Stimulated activated CD8-positive, alpha-beta memory T cell treated with anti-CD3 and anti-CD28 coated beads, Interleukin-7, amount 100 ng/mL, for 48 hours (primary cell): ENCODE results near the gene TSEN34.
"Not testable (repeated sequence)": the region's sequence is repeated elsewhere in the genome, so short reads cannot be mapped to it uniquely, and the experiment has no call there.

Source experiments
- DNase-seq, 2 donors: peaks; one replicate each; pipeline ENCODE4 v3.0.0-alpha.2; 2020; ENCODE audit warnings: low read depth in 1 of 2; ENCODE audit errors: extremely low read depth in 1 of 2

The TSEN34 gene

GRCh38 chr19:54183431-54183830 is 7.7 kb upstream of the TSEN34 start:
- DNase-seq = no peak

GRCh38 chr19:54186351-54186750 is 4.8 kb upstream of the TSEN34 start:
- DNase-seq = no peak

DNA sequence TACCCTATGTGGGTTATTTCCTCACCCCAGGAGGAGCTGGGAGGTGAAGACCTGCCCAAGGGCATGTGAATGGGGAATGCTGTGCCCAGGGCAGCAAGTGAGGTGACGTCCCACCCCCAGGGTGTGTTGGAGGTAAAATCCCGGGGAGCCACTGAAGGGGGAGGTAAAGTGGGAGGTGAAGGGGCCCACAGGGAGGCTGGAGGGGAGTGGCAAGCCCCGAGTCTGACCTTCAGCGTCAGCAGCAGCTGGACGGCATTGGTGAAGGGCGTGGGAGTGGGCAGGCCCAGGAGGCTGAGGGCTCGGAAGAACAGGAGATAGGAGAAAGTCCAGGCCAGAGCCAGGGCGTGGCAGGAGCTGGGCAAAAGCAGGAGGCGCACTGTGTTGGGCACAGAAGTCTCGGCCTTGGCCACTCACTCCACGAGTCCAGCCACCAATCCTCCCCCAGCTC is 4.2 kb upstream of the TSEN34 start:
- DNase-seq = no peak

GRCh38 chr19:54188215-54188871 is 2.8 kb upstream of the TSEN34 start:
- DNase-seq = peak in 1 of 2 donors; percentile 63

GRCh38 chr19:54189145-54189734 is 1.9 kb upstream of the TSEN34 start, which contains the start of gene MBOAT7:
MBOAT7 (minus strand) TSS chr19:54189580; CDS start chr19:54188508, 1,072 bp downstream.
- DNase-seq = peak in 1 of 2 donors; percentile 40

DNA sequence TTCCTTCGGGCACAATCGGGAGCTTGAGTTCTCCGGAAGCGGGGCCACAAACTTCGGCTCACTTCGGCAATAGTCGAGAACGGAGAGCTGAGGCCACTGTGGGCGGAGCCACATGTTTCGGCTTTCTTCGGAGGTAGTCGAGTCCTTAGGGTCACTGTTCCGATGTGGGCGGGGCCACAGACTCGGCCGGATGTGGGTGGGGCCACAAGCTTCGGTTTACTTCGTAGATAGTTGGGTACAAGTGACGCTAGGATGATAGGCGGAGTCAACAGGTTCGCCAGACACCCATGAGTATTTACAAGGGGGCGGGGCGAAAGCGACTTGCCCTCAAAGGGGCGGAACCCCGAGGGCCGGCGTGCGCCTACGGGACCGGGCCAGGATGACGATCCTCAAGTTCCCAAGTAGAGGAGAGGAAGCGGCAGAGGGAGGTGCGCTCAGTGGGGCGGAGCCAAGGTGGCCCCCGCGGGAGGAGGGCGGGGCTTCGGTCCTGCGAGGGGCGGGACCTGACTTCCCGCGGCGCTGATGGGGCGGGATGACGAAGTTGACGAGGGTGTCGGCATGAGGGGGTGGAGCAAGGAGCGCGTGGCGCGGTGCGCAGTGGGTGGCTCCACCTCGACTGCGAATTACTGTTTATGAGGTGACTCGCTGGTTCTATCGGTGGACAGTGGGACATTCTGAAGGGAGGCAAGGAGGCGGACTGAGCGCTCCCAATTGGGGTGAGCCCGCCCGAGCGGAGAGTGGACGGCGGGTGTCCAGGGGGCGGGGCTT is 1.2 kb upstream of the TSEN34 start:
- peak; percentile 99 to 100 for DNase-seq

DNA sequence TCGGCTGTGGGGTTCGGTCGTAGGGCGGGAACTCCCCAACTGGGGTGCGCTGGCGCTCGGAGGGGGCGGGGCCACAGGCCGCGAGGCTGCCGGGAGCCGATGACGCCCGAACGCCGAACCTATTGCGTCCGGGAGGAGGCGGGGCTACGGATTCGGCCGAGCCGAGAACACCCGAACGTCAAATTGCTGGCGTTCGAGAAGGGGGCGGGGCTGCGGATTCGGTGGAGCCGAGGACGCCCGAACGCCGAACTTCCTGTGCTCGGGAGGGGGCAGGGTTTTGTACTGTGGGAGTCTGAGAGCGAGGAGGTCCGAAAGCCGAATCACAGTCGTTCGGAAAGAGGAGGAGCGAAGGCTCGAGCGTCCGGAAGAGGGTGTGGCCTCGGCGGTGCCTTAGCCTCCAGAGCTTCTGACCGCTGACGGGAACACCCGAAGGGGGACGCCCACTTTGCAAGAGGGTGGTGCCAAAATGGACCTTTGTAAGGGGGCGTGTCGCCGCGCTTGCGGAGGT is 551 bp upstream of the TSEN34 start:
- DNase-seq = peak; percentile 100

GRCh38 chr19:54191811-54192453 is 824 bp downstream of the TSEN34 start:
- DNase-seq = no peak

DNA sequence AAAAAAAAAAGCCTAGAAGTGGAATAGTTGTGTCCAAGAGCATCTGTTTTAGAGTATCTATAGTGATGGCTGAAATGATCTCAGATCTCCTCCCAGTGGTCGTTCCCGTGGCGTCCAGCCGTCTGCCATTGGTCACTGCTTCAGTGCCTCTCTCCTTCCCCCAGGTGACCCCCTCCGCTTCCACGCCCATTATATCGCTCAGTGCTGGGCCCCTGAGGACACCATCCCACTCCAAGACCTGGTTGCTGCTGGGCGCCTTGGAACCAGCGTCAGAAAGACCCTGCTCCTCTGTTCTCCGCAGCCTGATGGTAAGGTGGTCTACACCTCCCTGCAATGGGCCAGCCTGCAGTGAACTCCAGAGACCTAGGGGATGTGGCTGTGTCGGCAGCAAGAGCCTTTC is 1.9 kb downstream of the TSEN34 start:
- DNase-seq = no peak

- DNase-seq = not testable (repeated sequence)
Measured at GRCh38 chr19:54194463-54194862, 3.4 kb downstream of the TSEN34 start.

DNA sequence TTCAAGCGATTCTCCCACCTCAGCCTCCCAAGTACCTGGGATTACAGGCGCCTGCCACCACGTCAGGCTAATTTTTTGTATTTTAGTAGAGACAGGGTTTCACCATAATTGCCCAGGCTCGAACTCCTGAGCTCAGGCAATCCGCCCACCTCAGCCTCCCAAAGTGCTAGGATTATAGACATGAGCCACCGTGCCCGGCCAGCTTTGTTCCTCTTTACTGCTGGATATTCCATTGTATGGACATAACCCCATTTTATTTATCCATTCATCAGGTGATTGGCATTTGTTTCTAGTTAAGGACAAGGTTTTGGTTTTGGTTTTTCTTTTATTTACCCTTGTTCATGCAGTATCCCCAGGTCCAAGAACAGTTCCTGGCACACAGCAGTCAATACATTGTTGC is 5.4 kb downstream of the TSEN34 start:
- DNase-seq = no peak

DNA sequence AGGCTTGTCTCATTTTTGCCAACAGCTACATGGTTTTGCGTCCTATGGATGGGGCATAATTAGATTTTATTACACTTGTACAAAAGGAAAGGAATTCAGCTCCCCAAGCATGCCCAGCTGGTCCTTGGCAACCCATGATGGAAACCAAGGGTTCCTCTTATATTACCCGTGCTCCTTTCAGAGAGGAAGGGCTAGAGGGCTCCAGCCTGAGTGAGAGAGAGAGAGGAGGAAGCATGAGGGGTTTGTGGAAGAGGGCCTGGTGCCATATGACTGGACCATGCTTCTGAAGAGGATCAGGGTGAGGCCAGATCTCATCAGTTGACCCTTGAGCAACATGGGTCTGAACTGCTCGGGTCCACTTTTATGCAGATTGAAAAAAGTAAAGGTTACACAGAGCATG is 6.0 kb downstream of the TSEN34 start:
- no peak for DNase-seq

GRCh38 chr19:54199401-54199800 is 8.3 kb downstream of the TSEN34 start:
- no peak for DNase-seq

GRCh38 chr19:54201172-54201701 is 10.1 kb downstream of the TSEN34 start:
- no peak for DNase-seq

DNA sequence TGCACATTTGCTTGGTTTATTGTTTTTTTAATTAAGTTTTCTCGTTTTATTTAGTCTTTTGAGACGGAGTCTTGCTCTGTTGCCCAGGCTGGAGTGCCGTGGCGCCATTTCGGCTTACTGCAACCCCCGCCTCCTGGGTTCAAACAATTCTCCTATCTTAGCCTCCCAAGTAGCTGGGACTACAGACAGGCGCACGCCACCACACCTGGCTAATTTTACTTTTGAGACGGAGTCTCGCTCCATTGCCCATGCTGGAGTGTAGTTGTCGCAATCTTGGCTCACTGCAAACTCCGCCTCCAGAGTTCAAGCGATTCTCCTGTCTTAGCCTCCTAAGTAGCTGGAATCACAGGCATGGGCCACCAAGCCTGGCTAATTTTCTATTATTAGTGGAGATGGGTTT is 10.9 kb downstream of the TSEN34 start:
- DNase-seq = no peak

DNA sequence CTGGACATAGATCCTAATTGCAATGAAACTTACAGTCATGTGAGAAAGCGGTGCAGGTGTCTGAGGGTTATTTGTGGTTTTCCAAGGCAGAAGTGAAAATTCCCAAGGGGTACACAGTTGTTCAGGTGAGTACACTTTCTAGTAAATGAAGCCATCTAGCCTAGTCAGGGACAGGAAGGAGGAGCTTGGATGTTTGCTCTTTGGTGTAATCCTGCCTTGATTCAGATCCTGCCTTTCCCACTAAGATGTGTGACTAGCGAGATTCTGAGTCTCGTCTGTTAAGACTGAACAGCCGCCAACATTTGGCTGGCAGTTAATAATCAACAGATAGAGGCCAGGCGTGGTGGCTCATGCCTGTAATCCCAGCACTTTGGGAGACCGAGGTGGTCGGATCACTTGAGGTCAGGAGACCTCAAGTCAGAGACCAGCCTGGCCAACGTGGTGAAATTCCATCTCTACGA is 12.1 kb downstream of the TSEN34 start:
- no peak for DNase-seq

GRCh38 chr19:54204767-54205468 is 13.8 kb downstream of the TSEN34 start:
- DNase-seq = no peak

DNA sequence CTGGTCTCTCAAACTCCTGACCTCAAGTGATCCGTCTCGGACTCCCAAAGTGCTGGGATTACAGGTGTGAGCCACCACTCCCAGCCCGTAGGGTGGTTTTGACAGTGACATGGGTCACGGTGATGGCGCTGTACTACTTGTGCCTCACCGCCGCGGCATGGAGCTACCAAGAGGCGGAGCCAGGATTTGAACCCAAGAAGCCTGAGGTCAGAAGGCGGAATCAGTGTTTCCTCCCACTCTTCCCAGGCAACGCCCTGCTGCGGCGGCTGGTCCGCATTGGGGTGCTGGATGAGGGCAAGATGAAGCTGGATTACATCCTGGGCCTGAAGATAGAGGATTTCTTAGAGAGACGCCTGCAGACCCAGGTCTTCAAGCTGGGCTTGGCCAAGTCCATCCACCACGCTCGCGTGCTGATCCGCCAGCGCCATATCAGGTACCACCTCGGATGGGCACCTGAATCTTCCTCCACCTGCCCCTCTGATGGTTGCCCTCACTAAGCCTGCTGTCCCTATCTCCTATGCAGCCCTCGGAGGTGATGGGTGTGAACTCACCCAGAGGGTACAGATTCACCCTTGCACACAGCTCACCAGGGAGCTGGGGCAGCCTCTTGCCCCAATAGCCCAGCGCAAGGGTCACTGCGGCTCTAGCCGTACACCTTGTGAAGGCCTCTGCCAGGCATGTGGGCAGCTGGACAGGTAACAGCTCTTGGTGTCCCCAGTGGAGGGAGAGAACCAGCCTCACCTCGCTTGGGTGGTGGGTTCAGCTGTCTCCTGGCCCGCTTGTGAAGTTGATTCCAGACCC is 15.1 kb downstream of the TSEN34 start:
- no peak for DNase-seq

DNA sequence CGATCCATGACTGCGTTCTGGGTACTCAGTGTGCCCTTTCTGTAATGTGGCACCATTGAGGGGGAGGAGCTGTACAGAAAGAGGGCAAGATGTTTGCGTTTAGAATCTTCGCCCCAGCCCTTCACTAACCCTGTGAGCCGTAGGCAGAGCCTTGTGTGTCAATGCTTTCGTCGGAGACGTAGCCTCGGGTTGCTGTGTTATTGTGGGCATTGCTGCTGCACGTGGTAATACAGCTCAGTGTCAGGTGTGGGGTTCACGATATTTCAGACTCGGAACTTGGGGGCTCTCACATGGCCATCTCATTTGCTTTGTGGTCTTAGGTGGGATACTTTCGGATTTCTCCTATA is 15.7 kb downstream of the TSEN34 start:
- no peak for DNase-seq
